Measurements from ENCODE around the gene KRTAP5-7.

KRTAP5-7 gene

GRCh38 chr11:71555508-71555907, 28.4 kb downstream of the KRTAP5-7 start:
- H3K4me1 ChIP-seq (ENCODE audit: insufficient read depth, poor library complexity, severe bottlenecking), result no peaks in the 10 kb centered on the region
- no peaks in the 10 kb centered on the region for H3K36me3 ChIP-seq (ENCODE audit: low read depth)
- TF ChIP-seq CTCF (IDR thresholded peaks at IDR 0.05; ENCODE audit: poor library complexity, severe bottlenecking), result no peak
- H3K27ac ChIP-seq (ENCODE audit: poor library complexity, severe bottlenecking), result no peak overlapping the region
- no peak for ATAC-seq (ENCODE audit: low read depth)
- H3K27me3 ChIP-seq (ENCODE audit: insufficient read depth, poor library complexity, severe bottlenecking), result peaks cover 6% of the 10 kb centered on the region
- no peak for DNase-seq (ENCODE audit: low spot score)
- H3K4me3 ChIP-seq (ENCODE audit: severe bottlenecking), result no peak overlapping the region
- H3K9me3 ChIP-seq (ENCODE audit: severe bottlenecking), result no peaks in the 10 kb centered on the region

GRCh38 chr11:71556018-71556417, 29.0 kb downstream of the KRTAP5-7 start:
- Histone ChIP-seq H3K27ac (ENCODE audit: poor library complexity, severe bottlenecking) (no peak overlapping the region), H3K9me3 (ENCODE audit: severe bottlenecking) (no peaks in the 10 kb centered on the region), H3K4me1 (ENCODE audit: insufficient read depth, poor library complexity, severe bottlenecking) (no peaks in the 10 kb centered on the region), H3K36me3 (ENCODE audit: low read depth) (no peaks in the 10 kb centered on the region), H3K4me3 (ENCODE audit: severe bottlenecking) (no peak overlapping the region), H3K27me3 (ENCODE audit: insufficient read depth, poor library complexity, severe bottlenecking) (peaks cover 6% of the 10 kb centered on the region)
- DNase-seq (ENCODE audit: low spot score) (no peak), ATAC-seq (ENCODE audit: low read depth) (no peak)
- TF ChIP-seq CTCF (IDR thresholded peaks at IDR 0.05; ENCODE audit: poor library complexity, severe bottlenecking), result no peak

GRCh38 chr11:71557257-71557656, 30.2 kb downstream of the KRTAP5-7 start:
- Histone ChIP-seq H3K36me3 (ENCODE audit: low read depth) (no peaks in the 10 kb centered on the region), H3K4me3 (ENCODE audit: severe bottlenecking) (no peak overlapping the region), H3K9me3 (ENCODE audit: severe bottlenecking) (no peaks in the 10 kb centered on the region), H3K27me3 (ENCODE audit: insufficient read depth, poor library complexity, severe bottlenecking) (no peaks in the 10 kb centered on the region), H3K4me1 (ENCODE audit: insufficient read depth, poor library complexity, severe bottlenecking) (no peaks in the 10 kb centered on the region), H3K27ac (ENCODE audit: poor library complexity, severe bottlenecking) (no peak overlapping the region)
- TF ChIP-seq CTCF (IDR thresholded peaks at IDR 0.05; ENCODE audit: poor library complexity, severe bottlenecking), result no peak
- DNase-seq (ENCODE audit: low spot score), result no peak
- no peak for ATAC-seq (ENCODE audit: low read depth)

- H3K27me3 ChIP-seq (ENCODE audit: insufficient read depth, poor library complexity, severe bottlenecking), result no peaks in the 10 kb centered on the region
- H3K36me3 ChIP-seq (ENCODE audit: low read depth), result no peaks in the 10 kb centered on the region
- no peak for ATAC-seq (ENCODE audit: low read depth)
- no peak for DNase-seq (ENCODE audit: low spot score)
- H3K9me3 ChIP-seq (ENCODE audit: severe bottlenecking), result no peaks in the 10 kb centered on the region
- no peak overlapping the region for H3K4me3 ChIP-seq (ENCODE audit: severe bottlenecking)
- no peaks in the 10 kb centered on the region for H3K4me1 ChIP-seq (ENCODE audit: insufficient read depth, poor library complexity, severe bottlenecking)
- no peak for TF ChIP-seq CTCF (IDR thresholded peaks at IDR 0.05; ENCODE audit: poor library complexity, severe bottlenecking)
- H3K27ac ChIP-seq (ENCODE audit: poor library complexity, severe bottlenecking), result no peak overlapping the region
Measured at GRCh38 chr11:71558996-71559395, 31.9 kb downstream of the KRTAP5-7 start.

- Histone ChIP-seq H3K4me3 (ENCODE audit: severe bottlenecking) (no peak overlapping the region), H3K27ac (ENCODE audit: poor library complexity, severe bottlenecking) (no peak overlapping the region), H3K27me3 (ENCODE audit: insufficient read depth, poor library complexity, severe bottlenecking) (no peaks in the 10 kb centered on the region), H3K36me3 (ENCODE audit: low read depth) (no peaks in the 10 kb centered on the region), H3K4me1 (ENCODE audit: insufficient read depth, poor library complexity, severe bottlenecking) (no peaks in the 10 kb centered on the region), H3K9me3 (ENCODE audit: severe bottlenecking) (no peaks in the 10 kb centered on the region)
- ATAC-seq (ENCODE audit: low read depth), result no peak
- no peak for DNase-seq (ENCODE audit: low spot score)
- TF ChIP-seq CTCF (IDR thresholded peaks at IDR 0.05; ENCODE audit: poor library complexity, severe bottlenecking), result no peak
Measured at GRCh38 chr11:71562120-71562519, 35.1 kb downstream of the KRTAP5-7 start.

Measured in RWPE2 (cell line).